Osteoblast (primary cell): Measurements from ENCODE around the gene COL23A1. TPM values are rescaled to one million over a fixed set of nuclear protein-coding genes. Genes with fewer than 3 reads are reported as not detected.

Experiments used
- DNase-seq: peaks from one replicate; pipeline ENCODE4 v3.0.0; 2011; ENCODE audit warnings: low spot score, mixed read lengths; ENCODE audit not compliant: insufficient read length; ENCODE audit errors: missing footprints
- H2AFZ ChIP-seq: 2 replicates; pipeline ENCODE4 v1.6.0; 2011; ENCODE audit warnings: mild to moderate bottlenecking, low read length
- H3K27ac ChIP-seq: 2 replicates; pipeline ENCODE4 v1.5.1; 2011; ENCODE audit warnings: mild to moderate bottlenecking, low read depth, low read length, moderate library complexity
- H3K27me3 ChIP-seq: 2 replicates; pipeline ENCODE4 v1.6.0; 2012; ENCODE audit warnings: mild to moderate bottlenecking, control low read depth, inconsistent platforms, low read length, moderate library complexity; ENCODE audit not compliant: insufficient read depth
- H3K36me3 ChIP-seq: 2 replicates; pipeline ENCODE4 v1.5.1; 2011; ENCODE audit warnings: mild to moderate bottlenecking, low read length, control low read depth, moderate library complexity; ENCODE audit not compliant: insufficient read depth
- H3K4me1 ChIP-seq: 2 replicates; pipeline ENCODE4 v1.5.1; 2011; ENCODE audit warnings: mild to moderate bottlenecking, low read length, control low read depth, moderate library complexity; ENCODE audit not compliant: insufficient read depth
- H3K4me2 ChIP-seq: 2 replicates; pipeline ENCODE4 v1.6.0; 2011; ENCODE audit warnings: mild to moderate bottlenecking, low read length; ENCODE audit not compliant: insufficient read depth
- H3K4me3 ChIP-seq: fragments of 200-600 bp; sonication (generic); 3 replicates; pipeline ENCODE4 v1.5.1; 2012; ENCODE audit warnings: mild to moderate bottlenecking, low read length, inconsistent platforms; ENCODE audit not compliant: insufficient read depth
- H3K79me2 ChIP-seq: 2 replicates; pipeline ENCODE4 v1.6.0; 2012; ENCODE audit warnings: mild to moderate bottlenecking, low read length, control low read depth, inconsistent platforms; ENCODE audit not compliant: insufficient read depth
- H3K9me3 ChIP-seq: 2 replicates; pipeline ENCODE4 v1.5.1; 2011; ENCODE audit warnings: low read depth, low read length, control low read depth
- H4K20me1 ChIP-seq: 2 replicates; pipeline ENCODE4 v1.6.0; 2012; ENCODE audit warnings: mild to moderate bottlenecking, low read length, control low read depth; ENCODE audit not compliant: insufficient read depth
- total RNA-seq: library from RNA; depleted of rRNA; stranded (reverse); fragments of >200 nt; gene quantifications from 2 replicates; pipeline ENCODE4 v1.2.3, GENCODE V29; 2012
- TF ChIP-seq, protein P1 (sequence below): IDR thresholded peaks from 2 replicates; pipeline ENCODE4 v1.5.1; 2011; ENCODE audit warnings: mild to moderate bottlenecking, low read depth, low read length, moderate library complexity; ENCODE audit errors: extremely low read depth

Gene COL23A1
- total RNA-seq, 1 donor = under 0.01 TPM

- Histone ChIP-seq H2AFZ (no peak overlapping the region), H3K27ac (no peak overlapping the region), H3K36me3 (no peaks in the 10 kb centered on the region), H3K4me2 (no peak overlapping the region), H3K79me2 (no peaks in the 10 kb centered on the region), H3K27me3 (no peaks in the 10 kb centered on the region), H3K9me3 (no peaks in the 10 kb centered on the region), H3K4me3 (no peak overlapping the region), H4K20me1 (no peaks in the 10 kb centered on the region), H3K4me1 (no peaks in the 10 kb centered on the region)
- peak; percentile 22 for DNase-seq
- TF ChIP-seq, protein P1, sequence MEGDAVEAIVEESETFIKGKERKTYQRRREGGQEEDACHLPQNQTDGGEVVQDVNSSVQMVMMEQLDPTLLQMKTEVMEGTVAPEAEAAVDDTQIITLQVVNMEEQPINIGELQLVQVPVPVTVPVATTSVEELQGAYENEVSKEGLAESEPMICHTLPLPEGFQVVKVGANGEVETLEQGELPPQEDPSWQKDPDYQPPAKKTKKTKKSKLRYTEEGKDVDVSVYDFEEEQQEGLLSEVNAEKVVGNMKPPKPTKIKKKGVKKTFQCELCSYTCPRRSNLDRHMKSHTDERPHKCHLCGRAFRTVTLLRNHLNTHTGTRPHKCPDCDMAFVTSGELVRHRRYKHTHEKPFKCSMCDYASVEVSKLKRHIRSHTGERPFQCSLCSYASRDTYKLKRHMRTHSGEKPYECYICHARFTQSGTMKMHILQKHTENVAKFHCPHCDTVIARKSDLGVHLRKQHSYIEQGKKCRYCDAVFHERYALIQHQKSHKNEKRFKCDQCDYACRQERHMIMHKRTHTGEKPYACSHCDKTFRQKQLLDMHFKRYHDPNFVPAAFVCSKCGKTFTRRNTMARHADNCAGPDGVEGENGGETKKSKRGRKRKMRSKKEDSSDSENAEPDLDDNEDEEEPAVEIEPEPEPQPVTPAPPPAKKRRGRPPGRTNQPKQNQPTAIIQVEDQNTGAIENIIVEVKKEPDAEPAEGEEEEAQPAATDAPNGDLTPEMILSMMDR = no peak
Measured at GRCh38 chr5:178458140-178458539, 132.1 kb downstream of the COL23A1 start.

DNA sequence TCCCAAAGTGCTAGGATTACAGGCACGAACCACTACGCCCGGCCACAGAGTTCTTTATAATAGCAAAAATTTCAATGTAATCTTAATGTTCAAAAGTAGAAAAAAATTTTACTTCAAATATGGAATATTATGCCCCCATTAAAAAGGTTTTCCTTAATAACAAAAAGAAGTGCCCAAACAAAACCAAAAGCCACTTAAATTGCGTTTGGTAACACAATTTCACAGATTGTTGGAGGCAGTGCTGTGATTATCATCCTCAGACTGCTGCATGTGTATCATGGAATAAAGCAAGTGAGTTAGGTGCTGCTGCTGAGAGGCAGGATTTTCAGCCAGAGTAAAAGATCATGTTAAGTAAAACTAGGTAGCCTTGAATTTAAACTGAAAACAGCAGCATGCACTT lies 132.7 kb downstream of the COL23A1 start:
- H3K36me3 ChIP-seq = no peaks in the 10 kb centered on the region
- H2AFZ ChIP-seq = no peak overlapping the region
- no peaks in the 10 kb centered on the region for H3K27me3 ChIP-seq
- H3K4me2 ChIP-seq = no peak overlapping the region
- H3K4me1 ChIP-seq = no peaks in the 10 kb centered on the region
- H3K27ac ChIP-seq = no peak overlapping the region
- H3K9me3 ChIP-seq = no peaks in the 10 kb centered on the region
- no peaks in the 10 kb centered on the region for H3K79me2 ChIP-seq
- H3K4me3 ChIP-seq = no peak overlapping the region
- TF ChIP-seq, protein P1 = no peak
- DNase-seq = no peak
- no peaks in the 10 kb centered on the region for H4K20me1 ChIP-seq

DNA sequence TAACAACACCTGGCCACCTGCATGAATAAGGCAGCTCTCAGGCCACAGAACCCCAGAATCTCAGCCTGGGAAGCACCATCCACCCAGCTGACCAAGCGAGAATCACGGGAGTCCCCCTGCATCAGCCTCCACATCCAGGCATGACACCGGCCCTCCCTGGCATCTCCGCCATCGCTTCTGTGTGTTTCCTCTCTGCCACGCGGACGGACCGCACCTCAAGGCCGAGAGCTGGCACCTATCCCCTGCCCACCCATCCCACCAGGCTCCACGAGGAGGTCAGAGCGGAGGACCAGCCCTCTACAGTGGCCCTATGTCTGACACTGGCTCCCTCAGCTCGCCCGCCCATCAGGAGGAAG lies 134.7 kb downstream of the COL23A1 start:
- Histone ChIP-seq H2AFZ (no peak overlapping the region), H3K27me3 (no peaks in the 10 kb centered on the region), H3K4me3 (no peak overlapping the region), H3K79me2 (no peaks in the 10 kb centered on the region), H3K4me2 (no peak overlapping the region), H4K20me1 (no peaks in the 10 kb centered on the region), H3K27ac (no peak overlapping the region), H3K4me1 (no peaks in the 10 kb centered on the region), H3K36me3 (no peaks in the 10 kb centered on the region), H3K9me3 (no peaks in the 10 kb centered on the region)
- TF ChIP-seq, protein P1 = no peak
- peak; percentile 21 for DNase-seq

DNA sequence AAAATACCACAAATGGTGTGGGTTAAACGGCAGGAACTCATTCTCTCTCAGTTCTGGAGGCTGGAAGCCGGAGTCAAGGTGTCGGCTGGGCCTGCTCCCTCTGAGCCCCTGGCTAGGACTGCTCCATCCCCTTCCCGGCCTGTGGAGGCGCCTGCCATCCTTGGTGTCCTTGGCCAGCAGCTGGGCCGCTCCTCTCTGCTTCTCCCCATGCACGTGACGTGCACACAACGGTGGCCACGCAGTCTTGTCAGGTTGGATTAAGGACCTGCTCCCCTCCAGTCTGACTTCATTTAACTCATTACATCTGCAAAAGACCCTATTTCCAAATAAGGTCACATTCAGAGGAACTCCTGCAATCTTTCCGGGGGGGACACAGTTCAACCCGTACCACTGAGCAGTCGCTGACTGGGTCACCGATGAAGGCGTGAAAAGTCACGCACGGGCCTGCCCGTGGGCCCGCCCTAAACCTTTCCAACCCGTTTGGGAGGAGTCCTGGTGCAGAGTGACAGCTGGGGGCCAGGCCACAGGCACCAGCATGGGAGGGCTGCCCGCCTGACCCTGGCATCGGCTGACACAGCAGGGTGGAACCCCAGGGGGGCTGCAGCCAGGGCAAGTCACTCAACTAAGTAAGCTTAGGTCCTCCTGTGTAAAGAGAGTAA lies 135.2 kb downstream of the COL23A1 start:
- Histone ChIP-seq H3K36me3 (no peaks in the 10 kb centered on the region), H3K79me2 (no peaks in the 10 kb centered on the region), H4K20me1 (no peaks in the 10 kb centered on the region), H2AFZ (no peak overlapping the region), H3K4me3 (no peak overlapping the region), H3K27ac (no peak overlapping the region), H3K27me3 (no peaks in the 10 kb centered on the region), H3K4me1 (no peaks in the 10 kb centered on the region), H3K4me2 (no peak overlapping the region), H3K9me3 (no peaks in the 10 kb centered on the region)
- peak; percentile 37 for DNase-seq
- TF ChIP-seq, protein P1 = no peak
